C1 segment of cervical spinal cord (tissue), 14 donors: ENCODE measurements around the gene ZNF488.

Experiments
- DNase-seq, 14 donors: peaks; one replicate each; lab custom pipeline; 2025; lab: John Stamatoyannopoulos, UW

The ZNF488 gene

GRCh38 chr10:47350671-47351640, 33.1 kb downstream of the ZNF488 start:
- no peak for DNase-seq

- DNase-seq, result no peak
These were observed 34.1 kb downstream of the ZNF488 start for GRCh38 chr10:47349941-47350371.

GRCh38 chr10:47349516-47349915, 34.6 kb downstream of the ZNF488 start:
- no peak for DNase-seq

- no peak for DNase-seq
These were observed 35.2 kb downstream of the ZNF488 start for GRCh38 chr10:47348661-47349470.

- peak in 1 of 14 donors; percentile 82 for DNase-seq
These were observed 35.9 kb downstream of the ZNF488 start, which contains the start of gene RBP3 for GRCh38 chr10:47348138-47348651. Gene RBP3 (plus strand): TSS chr10:47348363. CDS start chr10:47348485, 122 bp downstream.

- peak in 1 of 14 donors; percentile 20 for DNase-seq
These were observed 36.8 kb downstream of the ZNF488 start for GRCh38 chr10:47347303-47347675.

GRCh38 chr10:47346581-47347302, 37.4 kb downstream of the ZNF488 start:
- DNase-seq, result peak in 1 of 14 donors; percentile 74

- no peak for DNase-seq
These were observed 38.9 kb downstream of the ZNF488 start for GRCh38 chr10:47344996-47345870.

- DNase-seq, result peak in 4 of 14 donors; percentile 4 to 41 (median 18)
These were observed 43.4 kb downstream of the ZNF488 start for GRCh38 chr10:47340608-47341170.

- no peak for DNase-seq
These were observed 44.1 kb downstream of the ZNF488 start for GRCh38 chr10:47339759-47340607.

GRCh38 chr10:47339186-47339735, 44.8 kb downstream of the ZNF488 start:
- DNase-seq, result no peak

GRCh38 chr10:47337310-47337709, 46.8 kb downstream of the ZNF488 start:
- DNase-seq, result no peak

- no peak for DNase-seq
These were observed 47.5 kb downstream of the ZNF488 start for GRCh38 chr10:47336387-47337134.

- no peak for DNase-seq
These were observed 48.2 kb downstream of the ZNF488 start for GRCh38 chr10:47335906-47336305.

GRCh38 chr10:47334466-47335295, 49.4 kb downstream of the ZNF488 start:
- no peak for DNase-seq

- no peak for DNase-seq
These were observed 50.6 kb downstream of the ZNF488 start for GRCh38 chr10:47333532-47333931.

- no peak for DNase-seq
These were observed 51.1 kb downstream of the ZNF488 start for GRCh38 chr10:47332946-47333345.
